HepG2 (cell line): ENCODE results near the gene RNFT2. TPM values are rescaled to one million over a fixed set of nuclear protein-coding genes. Genes with fewer than 3 reads are reported as not detected.
"Not testable (repeated sequence)": the region's sequence is repeated elsewhere in the genome, so short reads cannot be mapped to it uniquely, and the experiment has no call there.

Experiments
- ATAC-seq: fragments of 200-7000 bp; cut with Tn5 transposase; 3 replicates; pipeline ENCODE4 v1.9.1; 2020; ENCODE audit warnings: mild to moderate bottlenecking, moderate library complexity
- BruUV-seq: library from RNA; stranded (reverse); fragments of 400-500 nt; replicated peaks from 2 replicates; lab custom pipeline; 2021; lab: Mats Ljungman, UMichigan
- CTCF ChIA-PET: fragments of 300-600 bp; formaldehyde crosslinking; extraction: SDS; loops from one replicate; lab custom pipeline; 2021; ENCODE audit warnings: low total read pairs, inconsistent platforms, low intra/inter-chr PET ratio; lab: Yijun Ruan, JAX
- POLR2A ChIA-PET: fragments of 350-600 bp; sonication (Branson Sonifier 250); formaldehyde crosslinking; loops from one replicate; lab custom pipeline; 2020; ENCODE audit warnings: antibody characterized with exemption, inconsistent platforms; lab: Yijun Ruan, JAX
- DNase-seq: peaks from one replicate; pipeline ENCODE4 v3.0.0-alpha.2; 2015; ENCODE audit warnings: low spot score
- FAIRE-seq: peaks from 3 replicates; lab custom pipeline; 2011; peaks lifted over from hg19 to GRCh38; lab: Jason Lieb, UNC
- H2AFZ ChIP-seq: one replicate; pipeline ENCODE4 v1.6.1; 2011; ENCODE audit warnings: low read length, inconsistent platforms
- H3K27ac ChIP-seq: fragments of 300-600 bp; 3 replicates; pipeline ENCODE4 v1.8.0; 2011; ENCODE audit warnings: mixed run types, mild to moderate bottlenecking, mixed read lengths, low read length, inconsistent platforms; ENCODE audit not compliant: insufficient read depth; ENCODE audit errors: extremely low read length
- H3K27me3 ChIP-seq, 2 experiments: fragments of 200-600 bp in 1 of 2; 2 replicates in 1 of 2; 3 replicates in 1 of 2; pipeline versions ENCODE4 v1.6.0 to v1.8.0; 2011; ENCODE audit warnings: low read length in 2 of 2, mild to moderate bottlenecking in 2 of 2, moderate library complexity in 2 of 2, inconsistent platforms in 1 of 2; ENCODE audit not compliant: insufficient read depth in 2 of 2, control insufficient read depth in 1 of 2
- H3K36me3 ChIP-seq, 2 experiments: fragments of 200-600 bp in 1 of 2; replicated peaks in 1 of 2; 2 replicates in 1 of 2; 3 replicates in 1 of 2; pipeline versions ENCODE4 v1.5.1 to v1.8.0; 2011; ENCODE audit warnings: low read length in 2 of 2, inconsistent platforms in 1 of 2; ENCODE audit not compliant: insufficient read depth in 2 of 2, control insufficient read depth in 1 of 2
- H3K4me1 ChIP-seq: 2 replicates; pipeline ENCODE4 v1.5.1; 2012; ENCODE audit warnings: low read length, inconsistent platforms; ENCODE audit not compliant: insufficient read depth
- H3K4me2 ChIP-seq: 2 replicates; pipeline ENCODE4 v1.6.0; 2011; ENCODE audit warnings: low read depth, low read length, inconsistent platforms
- H3K4me3 ChIP-seq, 3 experiments: fragments of 200-600 bp in 1 of 3; sonication (generic), shearing (Covaris generic) in 1 of 3; replicated peaks in 1 of 3; 2 replicates each; pipeline ENCODE4 v1.5.1; 2011 to 2016; ENCODE audit warnings: low read length in 3 of 3, inconsistent platforms in 2 of 3, low read depth in 2 of 3, mild to moderate bottlenecking in 2 of 3, control low read depth in 1 of 3, mixed read lengths in 1 of 3; ENCODE audit not compliant: insufficient read depth in 1 of 3
- H3K79me2 ChIP-seq: one replicate; pipeline ENCODE4 v1.6.1; 2011; ENCODE audit warnings: low read length, inconsistent platforms; ENCODE audit not compliant: insufficient read depth
- H3K9ac ChIP-seq: 2 replicates; pipeline ENCODE4 v1.6.0; 2011; ENCODE audit warnings: mild to moderate bottlenecking, low read depth, low read length, inconsistent platforms; ENCODE audit not compliant: insufficient read depth
- H3K9me3 ChIP-seq: 2 replicates; pipeline ENCODE4 v1.5.1; 2012; ENCODE audit warnings: mild to moderate bottlenecking, low read length
- H4K20me1 ChIP-seq: 2 replicates; pipeline ENCODE4 v1.6.0; 2011; ENCODE audit warnings: inconsistent platforms, mild to moderate bottlenecking, low read length, moderate library complexity; ENCODE audit not compliant: insufficient read depth
- WGBS: methylation state at CpG from one replicate; pipeline ENCODE4 v1.1.6; 2017; ENCODE audit warnings: low lambda C conversion rate; 5-methylcytosine and 5-hydroxymethylcytosine counted together
- in situ Hi-C: cut with HindIII; loops from 2 replicates; pipeline ENCODE4 v1.10.0; 2017; ENCODE audit warnings: low pct_unique_long_range_greater_than_20kb; ENCODE audit not compliant: extremely low pct_ligation_motif_present
- intact Hi-C: fragments of 100-400 bp; cut with micrococcal nuclease; formaldehyde crosslinking; loops from one replicate; pipeline ENCODE4 v1.10.0; 2022; ENCODE audit not compliant: unreplicated experiment
- polyA plus RNA-seq, 8 experiments: library from polyadenylated mRNA; depleted of rRNA in 3 of 8; stranded (reverse) in 7 of 8; unstranded in 1 of 8; fragments of >200 nt; fragmentation: Illumina TruSeq in 4 of 8; extraction: Trizol in 4 of 8; gene quantifications; 2 replicates each; pipeline versions ENCODE4 v1.2.1 to v1.2.3, GENCODE V29; 2011 to 2016; ENCODE audit warnings: low read depth in 4 of 8, missing spikeins in 1 of 8, mixed read lengths in 1 of 8; ENCODE audit not compliant: insufficient read depth in 1 of 8
- total RNA-seq, 5 experiments: library from RNA; depleted of rRNA; stranded (reverse); fragments of >200 nt; fragmentation: Illumina TruSeq; extraction: Trizol; gene quantifications; 2 replicates each; pipeline ENCODE4 v1.2.3, GENCODE V29; 2016; ENCODE audit warnings: low read depth in 1 of 5
- TF ChIP-seq, protein P1 (sequence below): sonication (generic); formaldehyde crosslinking; IDR thresholded peaks from 2 replicates; pipeline ENCODE4 v1.9.0; 2021; ENCODE audit warnings: mild to moderate bottlenecking, missing genetic modification reagents

Gene RNFT2
- total and polyA plus RNA-seq, 2 of the 13 experiments (the other 11 are each of a cell fraction or from before 2014, with no cell fraction given) = 3.3 to 8.3 TPM

DNA sequence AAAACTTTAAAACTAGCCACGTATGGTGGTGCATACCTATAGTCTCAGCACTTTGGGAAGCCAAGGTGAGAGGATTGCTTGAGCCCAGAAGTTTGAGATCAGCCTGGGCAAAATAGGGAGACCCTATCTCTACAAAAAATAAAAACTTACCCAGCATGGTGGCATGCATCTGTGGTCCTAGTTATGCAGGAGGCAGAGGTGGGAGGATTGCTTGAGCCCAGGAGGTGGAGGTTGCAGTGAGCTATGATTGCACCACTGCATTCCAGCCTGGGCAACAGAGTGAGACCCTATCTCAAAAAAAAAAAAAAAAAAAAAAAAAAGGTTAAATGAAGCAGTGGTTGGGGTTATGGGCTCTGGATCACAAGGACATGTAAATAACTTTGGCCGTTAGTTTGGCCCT is 4.7 kb downstream of the RNFT2 start:
- H4K20me1 ChIP-seq, H3K27ac ChIP-seq, intact Hi-C loops, H3K9me3 ChIP-seq, H3K27me3 ChIP-seq, ATAC-seq, CTCF ChIA-PET, H3K79me2 ChIP-seq, POLR2A ChIA-PET, H3K4me2 ChIP-seq, DNase-seq, BruUV-seq, H3K36me3 ChIP-seq, FAIRE-seq, in situ Hi-C loops, H3K9ac ChIP-seq, H3K4me3 ChIP-seq, H2AFZ ChIP-seq: not testable (repeated sequence)
- H3K4me1 ChIP-seq = peaks cover 10% of the 10 kb centered on the region
- 77% methylated on average over 2 of the region's 2 CpGs for WGBS

DNA sequence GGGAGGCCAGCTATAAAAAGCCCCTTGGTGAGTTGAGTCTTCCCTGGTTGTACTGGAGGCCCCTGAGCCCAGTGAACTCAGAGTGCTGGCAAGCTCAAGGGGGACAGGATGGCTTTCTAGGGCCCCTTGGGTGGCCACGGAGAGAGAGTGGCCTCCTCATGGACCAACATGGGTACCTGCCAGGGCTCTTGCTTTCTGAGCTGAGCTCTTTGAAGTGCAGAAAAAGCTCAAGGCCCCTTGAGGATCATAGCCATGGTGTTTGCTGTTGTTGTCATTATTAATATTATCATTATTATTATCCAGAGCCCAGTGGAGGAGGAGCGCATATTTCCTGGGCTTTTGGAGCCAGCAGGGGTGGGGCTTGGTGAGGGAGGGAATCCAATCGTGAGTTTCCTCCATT is 6.7 kb downstream of the RNFT2 start:
- DNase-seq = no peak
- Histone ChIP-seq H3K9ac (no peak overlapping the region), H3K4me3 (no peak overlapping the region), H3K4me2 (no peak overlapping the region), H3K36me3 (peaks cover 0 to 1% of the 10 kb centered on the region in 2 experiments; a peak in 1 of 5 replicates), H3K27me3 (no peaks in the 10 kb centered on the region), H3K79me2 (no peaks in the 10 kb centered on the region), H3K27ac (no peak overlapping the region), H3K4me1 (no peaks in the 10 kb centered on the region), H2AFZ (no peak overlapping the region), H3K9me3 (no peaks in the 10 kb centered on the region), H4K20me1 (no peaks in the 10 kb centered on the region)
- POLR2A ChIA-PET = no interaction called here
- CTCF ChIA-PET = no interaction called here
- BruUV-seq = no TSS peak
- ATAC-seq = no peak
- in situ Hi-C loops (no loop called here), intact Hi-C loops (no loop called here)
- no peak for FAIRE-seq
- WGBS = 93% methylated on average over 3 of the region's 3 CpGs
- TF ChIP-seq, protein P1, sequence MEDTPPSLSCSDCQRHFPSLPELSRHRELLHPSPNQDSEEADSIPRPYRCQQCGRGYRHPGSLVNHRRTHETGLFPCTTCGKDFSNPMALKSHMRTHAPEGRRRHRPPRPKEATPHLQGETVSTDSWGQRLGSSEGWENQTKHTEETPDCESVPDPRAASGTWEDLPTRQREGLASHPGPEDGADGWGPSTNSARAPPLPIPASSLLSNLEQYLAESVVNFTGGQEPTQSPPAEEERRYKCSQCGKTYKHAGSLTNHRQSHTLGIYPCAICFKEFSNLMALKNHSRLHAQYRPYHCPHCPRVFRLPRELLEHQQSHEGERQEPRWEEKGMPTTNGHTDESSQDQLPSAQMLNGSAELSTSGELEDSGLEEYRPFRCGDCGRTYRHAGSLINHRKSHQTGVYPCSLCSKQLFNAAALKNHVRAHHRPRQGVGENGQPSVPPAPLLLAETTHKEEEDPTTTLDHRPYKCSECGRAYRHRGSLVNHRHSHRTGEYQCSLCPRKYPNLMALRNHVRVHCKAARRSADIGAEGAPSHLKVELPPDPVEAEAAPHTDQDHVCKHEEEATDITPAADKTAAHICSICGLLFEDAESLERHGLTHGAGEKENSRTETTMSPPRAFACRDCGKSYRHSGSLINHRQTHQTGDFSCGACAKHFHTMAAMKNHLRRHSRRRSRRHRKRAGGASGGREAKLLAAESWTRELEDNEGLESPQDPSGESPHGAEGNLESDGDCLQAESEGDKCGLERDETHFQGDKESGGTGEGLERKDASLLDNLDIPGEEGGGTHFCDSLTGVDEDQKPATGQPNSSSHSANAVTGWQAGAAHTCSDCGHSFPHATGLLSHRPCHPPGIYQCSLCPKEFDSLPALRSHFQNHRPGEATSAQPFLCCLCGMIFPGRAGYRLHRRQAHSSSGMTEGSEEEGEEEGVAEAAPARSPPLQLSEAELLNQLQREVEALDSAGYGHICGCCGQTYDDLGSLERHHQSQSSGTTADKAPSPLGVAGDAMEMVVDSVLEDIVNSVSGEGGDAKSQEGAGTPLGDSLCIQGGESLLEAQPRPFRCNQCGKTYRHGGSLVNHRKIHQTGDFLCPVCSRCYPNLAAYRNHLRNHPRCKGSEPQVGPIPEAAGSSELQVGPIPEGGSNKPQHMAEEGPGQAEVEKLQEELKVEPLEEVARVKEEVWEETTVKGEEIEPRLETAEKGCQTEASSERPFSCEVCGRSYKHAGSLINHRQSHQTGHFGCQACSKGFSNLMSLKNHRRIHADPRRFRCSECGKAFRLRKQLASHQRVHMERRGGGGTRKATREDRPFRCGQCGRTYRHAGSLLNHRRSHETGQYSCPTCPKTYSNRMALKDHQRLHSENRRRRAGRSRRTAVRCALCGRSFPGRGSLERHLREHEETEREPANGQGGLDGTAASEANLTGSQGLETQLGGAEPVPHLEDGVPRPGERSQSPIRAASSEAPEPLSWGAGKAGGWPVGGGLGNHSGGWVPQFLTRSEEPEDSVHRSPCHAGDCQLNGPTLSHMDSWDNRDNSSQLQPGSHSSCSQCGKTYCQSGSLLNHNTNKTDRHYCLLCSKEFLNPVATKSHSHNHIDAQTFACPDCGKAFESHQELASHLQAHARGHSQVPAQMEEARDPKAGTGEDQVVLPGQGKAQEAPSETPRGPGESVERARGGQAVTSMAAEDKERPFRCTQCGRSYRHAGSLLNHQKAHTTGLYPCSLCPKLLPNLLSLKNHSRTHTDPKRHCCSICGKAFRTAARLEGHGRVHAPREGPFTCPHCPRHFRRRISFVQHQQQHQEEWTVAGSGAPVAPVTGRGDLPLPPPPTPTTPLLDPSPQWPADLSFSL = no peak
